Mononuclear cell (primary cell): ENCODE results near the gene TRPM1. TPM values are rescaled to one million over a fixed set of nuclear protein-coding genes. Genes with fewer than 3 reads are reported as not detected.

Experiments
- H3K27me3 ChIP-seq: 2 replicates; pipeline ENCODE4 v1.6.0; 2011; ENCODE audit warnings: low read length, control low read depth; ENCODE audit not compliant: insufficient read depth
- H3K4me1 ChIP-seq: 2 replicates; pipeline ENCODE4 v1.5.1; 2011; ENCODE audit warnings: mild to moderate bottlenecking, low read length, control low read depth; ENCODE audit not compliant: insufficient read depth
- H3K4me3 ChIP-seq: 2 replicates; pipeline ENCODE4 v1.5.1; 2011; ENCODE audit warnings: mild to moderate bottlenecking, low read length, moderate library complexity
- H3K9me3 ChIP-seq: 2 replicates; pipeline ENCODE4 v1.5.1; 2011; ENCODE audit warnings: low read depth, mild to moderate bottlenecking, control low read depth, low read length
- total RNA-seq: library from RNA; depleted of rRNA; stranded (reverse); fragments of >200 nt; gene quantifications from one replicate; pipeline ENCODE4 v1.2.3, GENCODE V29; 2012

The TRPM1 gene
- total RNA-seq, 1 donor, result not detected

DNA sequence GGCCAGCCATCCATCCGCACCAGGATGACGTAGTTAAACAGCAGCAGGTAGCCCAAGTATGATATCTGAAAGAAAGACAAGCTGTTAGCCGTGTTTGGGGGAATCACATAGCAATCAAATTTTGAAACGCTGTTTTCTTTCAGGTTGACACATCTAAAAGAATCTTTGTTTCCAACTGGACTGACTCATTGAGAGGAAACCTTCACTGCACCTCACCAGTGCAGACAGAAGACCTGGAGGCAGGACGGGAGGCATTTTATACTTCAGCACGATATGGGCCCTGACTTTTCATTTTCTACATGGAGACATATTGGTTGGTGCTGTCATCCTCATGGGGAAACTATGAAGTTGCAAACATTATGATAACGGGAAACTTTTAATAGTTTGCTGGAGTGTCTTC is 65.9 kb downstream of the TRPM1 start:
- no peaks in the 10 kb centered on the region for H3K4me1 ChIP-seq
- H3K4me3 ChIP-seq, result no peak overlapping the region
- no peaks in the 10 kb centered on the region for H3K9me3 ChIP-seq
- no peaks in the 10 kb centered on the region for H3K27me3 ChIP-seq

DNA sequence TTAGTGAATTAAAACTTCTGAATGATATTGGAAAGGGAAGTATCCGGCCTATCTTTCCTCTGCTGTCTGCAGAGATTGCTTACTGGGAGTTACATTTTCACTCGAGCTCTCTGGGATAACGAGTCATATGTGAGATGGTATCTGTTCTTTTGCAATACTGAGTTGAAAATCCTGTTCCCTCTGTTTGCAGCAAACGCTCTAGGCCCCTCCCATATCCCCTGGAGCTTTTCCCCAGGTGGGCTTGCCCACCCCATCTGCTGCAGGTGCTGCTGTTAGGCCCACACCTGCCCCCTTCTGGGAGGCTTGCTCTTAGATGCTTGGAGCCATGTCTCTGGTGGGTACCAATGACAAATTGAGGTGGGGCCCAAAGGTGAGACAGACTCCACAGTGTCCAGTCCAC is 67.4 kb downstream of the TRPM1 start:
- Histone ChIP-seq H3K27me3 (no peaks in the 10 kb centered on the region), H3K9me3 (no peaks in the 10 kb centered on the region), H3K4me3 (no peak overlapping the region), H3K4me1 (no peaks in the 10 kb centered on the region)

DNA sequence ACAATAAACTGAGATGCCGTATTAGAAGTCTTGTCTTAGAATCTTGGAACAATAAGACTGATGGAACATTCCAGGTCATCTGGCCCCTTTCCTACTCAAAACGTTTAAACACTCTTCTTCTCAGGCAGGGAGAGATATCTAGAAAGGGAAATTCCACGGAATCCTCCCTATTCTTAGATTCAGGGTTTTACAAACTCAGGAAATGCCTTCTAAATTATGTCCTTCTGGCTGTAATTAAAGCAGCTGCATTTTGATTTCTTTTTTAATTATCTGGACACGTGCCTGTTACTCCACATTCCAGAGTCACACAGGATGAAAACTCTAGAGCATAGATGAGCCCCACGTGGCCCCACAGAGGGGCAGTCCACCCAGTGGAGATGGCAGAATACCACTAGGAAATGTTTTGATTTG is 68.6 kb downstream of the TRPM1 start:
- H3K27me3 ChIP-seq, result no peaks in the 10 kb centered on the region

DNA sequence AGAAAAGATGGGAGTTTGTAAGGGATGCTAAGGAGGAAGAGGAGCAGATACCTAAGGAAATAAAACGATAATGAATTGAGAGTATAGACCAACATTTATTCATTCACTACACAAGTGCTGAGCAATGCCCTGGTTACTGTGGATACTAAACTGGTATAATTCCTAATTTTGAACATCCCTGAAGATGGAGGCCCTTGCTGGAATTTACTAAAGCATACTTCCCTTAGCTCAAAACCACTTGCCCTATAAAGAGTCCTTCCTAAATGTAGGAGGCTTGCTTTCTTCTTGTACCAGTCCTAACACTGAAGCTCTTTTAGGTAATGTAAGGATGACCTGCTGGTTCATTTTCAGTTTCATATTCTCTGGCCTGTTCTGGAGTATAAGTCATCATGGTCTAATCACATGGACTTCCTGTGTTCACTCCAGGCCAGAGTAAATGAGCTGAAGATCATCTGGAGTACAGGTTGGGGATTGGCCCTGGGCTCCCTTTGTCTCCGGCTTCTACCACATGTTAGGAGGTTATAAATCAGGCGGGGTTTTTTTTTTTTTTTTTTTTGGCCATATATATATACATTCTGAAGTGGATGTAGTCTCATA is 70.0 kb downstream of the TRPM1 start:
- no peaks in the 10 kb centered on the region for H3K27me3 ChIP-seq
- H3K4me1 ChIP-seq, result no peaks in the 10 kb centered on the region
- no peak overlapping the region for H3K4me3 ChIP-seq
- H3K9me3 ChIP-seq, result no peaks in the 10 kb centered on the region

More for the DNA sequence above, 68.6 kb downstream of the TRPM1 start:
- H3K4me3 ChIP-seq, result no peak overlapping the region
- H3K9me3 ChIP-seq, result no peaks in the 10 kb centered on the region
- H3K4me1 ChIP-seq, result no peaks in the 10 kb centered on the region

DNA sequence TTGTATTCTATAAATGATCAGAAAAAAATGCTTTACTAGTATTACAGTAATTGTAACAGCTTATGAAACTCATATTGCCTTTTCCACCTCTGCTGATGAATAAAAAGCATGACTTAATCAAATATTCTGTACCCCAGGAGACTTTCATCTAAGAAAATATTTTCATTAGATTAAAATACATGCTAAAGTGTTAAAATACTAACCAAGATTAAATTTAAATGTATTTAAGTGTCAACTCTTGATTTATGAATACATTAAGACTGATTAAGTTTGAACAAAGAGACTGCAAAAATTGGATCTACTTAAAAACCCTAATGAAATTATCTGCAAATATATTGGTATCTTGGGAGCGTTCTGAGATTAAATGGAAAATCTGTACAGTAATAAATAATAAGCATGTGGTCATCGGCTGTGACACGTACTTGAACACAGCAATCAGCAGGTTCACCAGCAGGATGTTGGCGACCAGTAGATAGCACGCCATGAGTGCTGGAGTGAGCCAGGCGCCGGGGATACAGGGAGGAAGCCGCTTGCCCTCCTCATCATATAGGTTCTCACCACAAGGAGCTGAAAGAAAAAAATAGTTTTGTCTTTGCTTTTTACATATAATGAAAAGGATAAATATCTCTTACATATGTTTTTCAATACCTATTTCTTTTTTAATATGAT is 73.5 kb downstream of the TRPM1 start:
- no peaks in the 10 kb centered on the region for H3K27me3 ChIP-seq
- H3K4me1 ChIP-seq, result peaks cover 6% of the 10 kb centered on the region
- H3K4me3 ChIP-seq, result no peak overlapping the region
- no peaks in the 10 kb centered on the region for H3K9me3 ChIP-seq

DNA sequence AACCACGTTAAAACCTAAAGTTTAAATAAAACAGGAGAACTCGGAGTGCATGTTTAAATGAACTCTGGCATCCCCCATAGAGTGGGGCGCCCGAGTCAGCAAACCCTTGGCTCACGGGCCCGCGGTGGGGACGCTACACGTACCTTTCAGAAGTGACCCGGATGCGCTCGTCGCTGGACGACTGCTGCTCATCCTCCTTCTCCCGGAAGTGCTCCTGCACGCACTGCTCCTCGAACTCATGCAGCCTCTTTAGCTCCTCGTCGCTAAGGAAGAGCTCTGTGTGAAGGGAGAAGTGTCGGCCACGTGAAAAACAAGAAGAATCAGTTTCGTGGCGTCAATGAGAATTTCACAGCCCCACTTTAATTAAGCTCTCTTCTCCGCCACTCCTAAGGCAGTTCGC is 75.5 kb downstream of the TRPM1 start:
- Histone ChIP-seq H3K4me1 (peaks cover 17% of the 10 kb centered on the region), H3K9me3 (no peaks in the 10 kb centered on the region), H3K4me3 (no peak overlapping the region), H3K27me3 (no peaks in the 10 kb centered on the region)

DNA sequence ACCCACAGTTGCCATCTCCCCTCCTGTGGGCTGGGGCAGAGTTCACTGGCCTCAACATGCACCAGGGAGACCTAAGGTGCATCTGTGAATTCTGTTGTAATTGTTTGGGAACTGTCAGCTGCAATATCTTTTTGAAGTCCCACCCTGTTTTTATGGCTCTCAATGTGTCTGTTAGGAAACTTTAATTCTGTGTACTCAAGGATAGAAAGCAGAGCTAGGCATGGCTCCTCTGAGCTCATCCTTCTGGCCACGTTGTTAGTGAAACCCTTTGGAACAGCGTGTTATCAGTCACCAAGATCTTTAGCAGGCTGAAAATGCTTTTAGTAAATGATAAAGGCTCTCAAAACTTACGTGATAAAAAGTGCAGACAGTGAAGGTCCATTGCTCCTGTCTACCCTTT is 76.5 kb downstream of the TRPM1 start:
- Histone ChIP-seq H3K4me3 (no peak overlapping the region), H3K4me1 (peaks cover 23% of the 10 kb centered on the region), H3K27me3 (no peaks in the 10 kb centered on the region), H3K9me3 (no peaks in the 10 kb centered on the region)

DNA sequence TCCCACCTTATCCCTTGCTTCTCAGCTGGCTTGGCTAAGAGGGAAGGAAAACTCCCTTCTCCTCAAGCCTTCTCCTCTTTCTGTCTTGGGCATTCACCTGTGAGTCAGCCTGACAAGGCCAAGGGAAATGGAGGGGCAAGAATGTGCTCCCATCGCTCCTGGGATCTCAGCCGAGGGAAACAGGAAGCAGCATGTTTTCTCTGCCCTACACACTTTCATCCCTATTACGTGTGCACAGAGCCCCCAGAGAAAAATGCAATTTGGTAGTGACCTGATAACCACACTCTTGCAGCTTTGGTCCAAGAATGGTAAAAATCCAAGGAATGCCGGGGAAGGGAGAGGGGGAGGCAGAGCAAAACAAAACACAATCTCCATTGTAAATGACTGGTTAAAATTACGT is 77.2 kb downstream of the TRPM1 start:
- Histone ChIP-seq H3K9me3 (no peaks in the 10 kb centered on the region), H3K4me1 (peaks cover 23% of the 10 kb centered on the region), H3K4me3 (no peak overlapping the region), H3K27me3 (no peaks in the 10 kb centered on the region)

DNA sequence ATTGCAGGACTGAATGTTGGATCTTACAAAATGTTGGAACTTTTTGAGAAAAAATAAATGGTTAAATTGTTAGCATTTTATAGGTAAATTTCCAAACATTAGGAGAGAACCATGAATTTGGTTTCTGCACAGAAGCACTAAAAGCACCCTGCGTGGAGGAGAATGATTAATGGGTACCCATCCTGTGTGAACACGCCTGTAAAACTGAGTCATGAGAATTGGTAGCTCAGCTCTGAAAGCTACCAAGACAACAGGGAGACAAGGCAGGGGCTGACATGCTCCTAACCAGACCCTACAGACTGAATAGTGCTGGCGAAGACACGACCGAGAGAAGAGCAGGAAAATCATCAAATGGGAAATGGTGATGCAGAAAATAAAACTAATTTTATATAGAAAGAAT is 77.7 kb downstream of the TRPM1 start:
- Histone ChIP-seq H3K4me1 (peaks cover 23% of the 10 kb centered on the region), H3K27me3 (no peaks in the 10 kb centered on the region), H3K9me3 (no peaks in the 10 kb centered on the region), H3K4me3 (no peak overlapping the region)

DNA sequence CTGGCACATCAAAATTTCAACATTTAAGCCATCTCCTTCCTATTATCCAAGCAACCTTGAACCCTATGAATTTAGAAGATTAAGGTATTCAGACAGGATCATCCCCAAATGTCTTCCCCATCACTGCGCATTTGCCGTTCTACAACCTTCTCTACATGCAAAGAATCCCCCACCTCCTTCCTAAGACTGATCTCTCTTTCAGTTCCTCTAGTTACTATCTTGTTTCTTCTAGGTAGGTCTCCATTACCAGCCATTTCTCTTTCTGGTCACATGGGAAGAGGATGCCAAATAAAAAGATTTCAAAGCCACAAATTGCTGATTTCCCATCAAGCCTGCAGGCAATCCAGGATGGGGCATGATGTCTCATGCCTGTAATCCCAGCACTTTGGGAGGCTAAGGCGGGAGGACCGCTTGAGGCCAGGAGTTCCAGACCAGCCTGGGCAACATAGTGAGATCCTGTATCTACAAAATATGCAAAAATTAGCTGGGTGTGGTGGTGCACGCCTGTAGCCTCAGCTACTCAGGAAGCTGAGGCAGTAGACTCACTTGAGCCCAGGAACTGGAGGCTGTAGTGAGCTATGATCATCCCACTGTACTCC is 80.4 kb downstream of the TRPM1 start:
- Histone ChIP-seq H3K9me3 (no peaks in the 10 kb centered on the region), H3K4me3 (no peak overlapping the region), H3K27me3 (no peaks in the 10 kb centered on the region), H3K4me1 (peaks cover 23% of the 10 kb centered on the region)

DNA sequence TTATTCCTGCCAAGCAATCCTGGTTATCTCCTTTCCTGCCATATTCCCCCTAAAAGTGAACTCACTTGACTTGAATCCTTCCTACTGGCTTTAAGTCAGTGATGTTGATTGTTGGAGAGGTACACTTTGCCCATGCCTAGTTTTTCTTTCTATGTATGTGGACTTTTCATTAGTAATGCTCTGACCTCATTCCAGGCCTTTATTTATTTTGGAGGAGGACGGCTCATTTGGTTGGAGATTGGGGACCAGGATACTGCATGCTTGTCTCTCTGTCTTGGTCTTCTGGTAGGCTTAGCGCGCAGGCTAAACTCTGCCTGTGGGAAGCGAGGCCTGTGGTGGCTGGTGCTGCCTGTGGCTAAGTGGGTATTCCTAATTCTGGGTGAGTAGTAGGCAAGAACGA is 81.0 kb downstream of the TRPM1 start:
- H3K4me3 ChIP-seq, result no peak overlapping the region
- H3K9me3 ChIP-seq, result no peaks in the 10 kb centered on the region
- H3K4me1 ChIP-seq, result peaks cover 23% of the 10 kb centered on the region
- no peaks in the 10 kb centered on the region for H3K27me3 ChIP-seq

DNA sequence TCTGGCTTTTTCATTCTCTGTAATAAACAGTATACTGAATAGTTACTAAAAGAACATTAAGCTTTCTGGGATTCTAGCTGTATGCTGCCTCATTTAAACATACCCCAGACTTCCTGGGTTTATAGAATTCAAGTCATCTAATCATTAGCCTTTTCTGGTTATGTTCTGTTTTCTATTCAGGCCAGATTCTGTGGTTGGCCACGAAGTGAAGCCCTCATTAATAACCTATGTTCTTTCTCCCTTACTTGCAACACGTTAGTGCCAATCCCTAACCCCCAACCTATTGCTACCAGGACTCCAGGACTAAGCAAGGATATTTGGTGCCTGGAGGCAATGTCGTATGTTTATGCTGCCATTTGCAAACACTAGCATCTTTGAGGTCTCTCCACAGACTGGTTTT is 81.5 kb downstream of the TRPM1 start:
- Histone ChIP-seq H3K27me3 (no peaks in the 10 kb centered on the region), H3K9me3 (no peaks in the 10 kb centered on the region), H3K4me3 (no peak overlapping the region)

DNA sequence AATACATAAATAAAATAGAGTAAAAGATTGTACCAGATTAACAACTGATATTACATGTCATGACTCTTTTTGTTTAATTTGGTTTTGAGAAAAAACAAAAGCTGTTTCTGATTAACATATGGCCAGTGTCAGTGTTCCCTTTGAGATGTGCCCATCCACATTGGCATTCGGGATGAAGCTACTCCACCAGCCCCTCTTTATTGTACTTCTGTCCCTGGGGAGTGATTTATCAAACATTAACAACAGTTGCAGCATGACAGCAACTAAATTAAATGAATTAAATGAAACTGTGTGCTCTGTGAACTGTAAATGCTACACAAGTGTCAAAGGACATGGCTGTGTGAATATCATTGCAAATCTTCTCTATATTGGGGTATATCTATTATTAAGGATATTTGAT is 84.2 kb downstream of the TRPM1 start:
- no peaks in the 10 kb centered on the region for H3K27me3 ChIP-seq
- no peak overlapping the region for H3K4me3 ChIP-seq
- H3K9me3 ChIP-seq, result peaks cover 3% of the 10 kb centered on the region
- peaks cover 26% of the 10 kb centered on the region for H3K4me1 ChIP-seq

More for the DNA sequence above, 81.5 kb downstream of the TRPM1 start:
- peaks cover 26% of the 10 kb centered on the region for H3K4me1 ChIP-seq

DNA sequence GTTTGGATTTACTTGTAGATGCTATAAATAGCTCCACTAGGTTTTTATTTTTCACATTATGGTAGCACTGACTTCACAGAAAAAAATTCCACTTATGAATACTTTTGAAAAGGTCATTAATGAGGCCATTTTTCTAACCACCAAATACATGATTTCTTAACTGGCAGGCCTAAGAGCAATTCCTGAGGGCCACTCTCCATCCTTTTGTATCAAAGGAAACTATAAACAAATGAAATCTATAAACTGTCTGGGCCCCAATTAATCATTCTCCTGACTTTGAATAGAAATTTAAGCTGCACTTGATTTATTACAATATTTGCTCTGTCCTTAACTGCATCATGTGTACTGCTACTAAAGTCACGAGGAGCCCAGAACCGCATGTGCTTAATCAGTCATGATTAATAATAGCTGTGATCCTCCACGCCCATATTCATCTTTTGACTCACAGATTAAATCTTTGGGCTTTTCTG is 85.0 kb downstream of the TRPM1 start:
- no peak overlapping the region for H3K4me3 ChIP-seq
- H3K4me1 ChIP-seq, result peaks cover 26% of the 10 kb centered on the region
- no peaks in the 10 kb centered on the region for H3K27me3 ChIP-seq

DNA sequence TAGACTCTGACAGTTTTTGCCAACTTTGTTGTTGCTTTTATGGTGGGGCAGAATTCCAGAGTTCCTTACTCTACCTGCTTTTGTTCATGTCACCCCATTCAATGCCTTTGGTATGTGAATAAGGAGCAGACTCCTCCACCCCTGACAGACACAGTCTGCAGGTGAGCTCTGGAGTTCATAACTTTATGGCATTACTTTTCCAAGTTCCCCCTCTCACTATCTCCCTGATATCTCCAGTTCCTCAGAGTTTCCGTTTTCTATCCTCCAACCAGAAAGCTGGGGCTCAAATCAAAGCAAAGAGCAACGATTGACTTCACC is 87.0 kb downstream of the TRPM1 start:
- no peak overlapping the region for H3K4me3 ChIP-seq
- H3K4me1 ChIP-seq, result peaks cover 16% of the 10 kb centered on the region
- H3K9me3 ChIP-seq, result peaks cover 10% of the 10 kb centered on the region
- no peaks in the 10 kb centered on the region for H3K27me3 ChIP-seq

More for the DNA sequence above, 85.0 kb downstream of the TRPM1 start:
- H3K9me3 ChIP-seq, result peaks cover 10% of the 10 kb centered on the region
